Hematopoietic multipotent progenitor cell treated with erythropoietin and hydrocortisone succinate and interleukin-3 and kit ligand, for 15 days (in vitro differentiated cells): Measurements from ENCODE around the gene ATP8A2.

ENCODE experiments used
- DNase-seq: peaks from one replicate; pipeline ENCODE4 v3.0.0-alpha.2; 2015; ENCODE audit warnings: low spot score

The ATP8A2 gene

DNA sequence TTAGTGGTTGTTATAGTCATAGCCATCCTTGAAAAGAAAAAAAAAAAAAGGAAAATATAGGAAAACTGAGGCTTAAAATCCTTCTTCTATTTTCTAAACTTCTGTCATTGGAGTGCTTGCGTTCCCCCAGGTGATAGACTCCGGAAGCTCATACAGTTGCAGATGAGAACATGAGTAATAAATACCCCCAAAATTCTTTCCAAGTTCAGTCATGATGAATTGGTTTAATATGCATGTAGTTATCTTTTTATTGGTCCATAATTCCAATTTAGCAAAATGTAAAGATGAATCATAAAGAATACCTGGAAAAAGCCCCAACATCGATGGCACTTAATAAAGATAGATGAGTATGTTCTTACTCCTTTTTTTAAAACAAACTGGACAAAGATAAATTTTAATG lies 487.8 kb downstream of the ATP8A2 start:
- DNase-seq = no peak

DNA sequence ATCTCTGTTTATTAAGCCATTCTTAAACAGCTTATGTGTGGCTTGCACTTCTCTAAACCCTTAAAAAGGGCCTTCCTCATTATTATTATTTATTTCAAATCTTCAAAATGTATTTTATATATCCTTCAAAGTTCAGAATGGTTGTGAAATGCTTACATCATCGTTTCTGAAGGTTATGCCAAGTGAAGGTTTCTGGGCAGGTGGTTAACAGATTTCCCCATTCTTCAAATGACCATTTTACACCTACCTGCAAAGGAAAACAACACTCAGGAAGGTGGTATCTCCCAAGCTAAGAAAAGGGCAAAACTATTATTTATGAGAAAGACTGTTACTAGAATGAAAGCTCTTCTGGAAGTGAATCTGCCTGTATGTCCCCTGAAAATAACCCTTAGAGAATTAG lies 488.5 kb downstream of the ATP8A2 start:
- no peak for DNase-seq

GRCh38 chr13:25860862-25861261 lies 489.1 kb downstream of the ATP8A2 start:
- DNase-seq = no peak

- no peak for DNase-seq
Observed at GRCh38 chr13:25862156-25862555, 490.4 kb downstream of the ATP8A2 start.

- no peak for DNase-seq
Observed at GRCh38 chr13:25864116-25864515, 492.3 kb downstream of the ATP8A2 start.

DNA sequence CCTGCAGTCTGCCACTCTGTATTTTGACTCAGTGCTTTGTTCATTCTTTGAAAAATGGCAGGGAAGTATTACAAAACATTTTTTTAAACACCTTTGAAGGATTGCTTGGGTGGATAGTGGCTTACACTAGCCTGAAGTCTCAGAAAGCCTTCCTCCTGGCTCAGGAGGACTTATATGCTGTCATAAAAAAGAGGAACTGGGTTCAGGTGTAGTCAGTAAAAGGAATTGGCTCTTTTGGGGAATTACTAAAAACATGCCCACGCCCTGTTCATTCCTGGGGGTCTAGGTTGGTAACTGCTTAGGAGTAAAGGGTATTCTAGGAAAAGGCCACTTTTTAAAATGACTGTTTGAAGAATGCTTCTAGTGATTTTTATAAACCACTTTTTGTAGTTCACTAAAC lies 493.2 kb downstream of the ATP8A2 start:
- DNase-seq = no peak

- DNase-seq = no peak
Observed at GRCh38 chr13:25865391-25865790, 493.6 kb downstream of the ATP8A2 start.

DNA sequence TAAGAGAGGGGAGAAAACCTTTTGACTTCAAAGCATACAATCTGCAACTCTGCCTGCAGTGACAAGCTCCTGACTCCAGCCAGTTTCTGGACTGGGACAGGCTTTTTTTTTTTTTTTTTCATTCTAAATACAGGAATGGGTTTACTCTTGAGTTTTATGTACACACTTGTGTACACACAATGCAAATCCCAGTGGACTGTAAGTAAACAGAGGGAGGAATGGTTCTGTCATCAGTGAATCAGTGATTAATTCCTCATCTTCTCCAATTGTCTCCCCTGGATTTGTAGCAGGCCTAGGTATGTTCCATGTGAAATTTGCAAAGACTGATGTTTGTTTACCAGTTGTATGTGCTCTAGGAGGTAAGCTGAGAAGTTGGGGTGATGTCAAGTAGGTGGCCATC lies 495.3 kb downstream of the ATP8A2 start:
- no peak for DNase-seq

- DNase-seq = no peak
Observed at GRCh38 chr13:25868490-25868889, 496.7 kb downstream of the ATP8A2 start.

DNA sequence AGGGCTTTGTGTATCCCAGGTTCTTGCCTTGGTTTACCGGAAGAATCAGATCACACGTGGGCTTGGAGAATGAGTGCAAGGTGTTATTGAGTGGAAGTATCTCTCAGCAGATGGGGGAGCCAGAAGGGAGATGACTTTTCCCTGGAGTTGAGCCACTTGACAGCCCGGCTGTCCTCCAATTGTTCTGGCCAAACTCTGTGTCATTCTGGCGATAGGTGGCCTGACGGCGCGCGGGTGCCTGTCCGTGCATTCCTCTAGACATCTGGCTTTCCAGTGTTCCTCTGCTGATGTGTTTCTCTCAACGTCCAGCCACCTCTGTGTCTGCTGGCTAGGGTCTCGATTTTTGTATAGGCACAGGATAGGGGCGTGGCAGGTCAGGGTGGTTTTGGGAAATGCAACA lies 498.2 kb downstream of the ATP8A2 start:
- no peak for DNase-seq

GRCh38 chr13:25871389-25872125 lies 499.8 kb downstream of the ATP8A2 start:
- DNase-seq = no peak

DNA sequence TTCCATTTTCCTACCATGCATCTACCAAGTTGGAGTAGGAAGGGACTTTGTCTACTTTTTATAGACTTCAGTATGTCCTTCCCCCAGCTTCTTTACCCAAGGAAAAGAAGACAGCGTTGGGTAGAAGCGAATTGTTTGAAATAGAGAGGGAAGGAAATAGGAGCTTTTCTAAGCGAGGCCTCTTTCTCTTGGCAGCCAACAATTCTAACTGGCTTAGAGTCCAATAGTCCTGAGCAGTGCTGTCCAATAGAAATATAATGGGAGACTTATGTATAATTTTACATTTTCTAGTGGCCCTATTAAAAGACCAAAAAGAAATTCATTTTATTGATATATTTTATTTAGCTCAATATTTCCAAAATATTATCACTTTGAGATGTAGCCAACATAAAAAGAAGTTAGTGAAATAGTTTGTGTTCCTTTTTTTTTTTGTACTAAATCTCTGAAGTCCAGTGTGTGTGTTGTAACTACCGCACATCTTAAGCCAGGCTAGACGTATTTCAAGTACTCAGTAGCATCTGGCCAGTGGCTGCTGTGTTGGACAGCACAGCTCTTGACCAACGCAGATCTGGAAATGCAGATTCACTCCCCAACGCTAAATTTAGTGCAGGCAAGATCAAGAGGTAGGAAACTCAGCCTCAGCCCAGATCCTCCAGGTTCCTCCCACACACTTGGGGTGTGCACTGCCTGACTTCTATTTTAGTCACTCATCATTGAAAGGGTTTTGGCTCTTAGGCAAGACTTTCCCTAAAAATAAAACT lies 500.9 kb downstream of the ATP8A2 start:
- DNase-seq = no peak

GRCh38 chr13:25873242-25873612 lies 501.5 kb downstream of the ATP8A2 start:
- no peak for DNase-seq

- DNase-seq = no peak
Observed at GRCh38 chr13:25874064-25874737, 502.4 kb downstream of the ATP8A2 start.

GRCh38 chr13:25874907-25875306 lies 503.1 kb downstream of the ATP8A2 start:
- no peak for DNase-seq

GRCh38 chr13:25876247-25876646 lies 504.5 kb downstream of the ATP8A2 start:
- no peak for DNase-seq

GRCh38 chr13:25879466-25879865 lies 507.7 kb downstream of the ATP8A2 start:
- no peak for DNase-seq

- DNase-seq = no peak
Observed at GRCh38 chr13:25881136-25881926, 509.6 kb downstream of the ATP8A2 start.

DNA sequence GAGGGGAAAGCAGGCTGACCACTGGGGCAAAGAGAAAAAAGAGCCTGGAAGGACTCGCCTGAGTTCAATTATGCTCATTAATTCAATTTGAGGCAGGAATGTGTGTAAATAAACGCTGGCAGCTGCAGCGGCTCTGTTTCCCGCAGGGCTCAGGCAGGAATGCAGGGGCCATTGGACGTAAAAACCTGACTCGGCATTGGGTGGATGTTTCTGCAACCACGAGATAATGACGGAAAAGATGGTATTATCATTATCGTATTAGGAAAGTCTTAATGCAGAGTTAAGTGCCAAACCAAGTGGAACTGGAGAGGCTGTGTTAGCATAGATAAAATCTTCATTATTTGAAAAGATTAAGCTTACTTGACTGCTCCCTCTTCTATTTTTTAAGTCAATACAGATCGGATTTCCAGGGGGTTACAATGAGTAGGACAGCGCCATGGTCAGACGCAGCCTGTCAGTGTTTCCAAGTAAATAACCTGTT lies 510.2 kb downstream of the ATP8A2 start:
- DNase-seq = no peak

DNA sequence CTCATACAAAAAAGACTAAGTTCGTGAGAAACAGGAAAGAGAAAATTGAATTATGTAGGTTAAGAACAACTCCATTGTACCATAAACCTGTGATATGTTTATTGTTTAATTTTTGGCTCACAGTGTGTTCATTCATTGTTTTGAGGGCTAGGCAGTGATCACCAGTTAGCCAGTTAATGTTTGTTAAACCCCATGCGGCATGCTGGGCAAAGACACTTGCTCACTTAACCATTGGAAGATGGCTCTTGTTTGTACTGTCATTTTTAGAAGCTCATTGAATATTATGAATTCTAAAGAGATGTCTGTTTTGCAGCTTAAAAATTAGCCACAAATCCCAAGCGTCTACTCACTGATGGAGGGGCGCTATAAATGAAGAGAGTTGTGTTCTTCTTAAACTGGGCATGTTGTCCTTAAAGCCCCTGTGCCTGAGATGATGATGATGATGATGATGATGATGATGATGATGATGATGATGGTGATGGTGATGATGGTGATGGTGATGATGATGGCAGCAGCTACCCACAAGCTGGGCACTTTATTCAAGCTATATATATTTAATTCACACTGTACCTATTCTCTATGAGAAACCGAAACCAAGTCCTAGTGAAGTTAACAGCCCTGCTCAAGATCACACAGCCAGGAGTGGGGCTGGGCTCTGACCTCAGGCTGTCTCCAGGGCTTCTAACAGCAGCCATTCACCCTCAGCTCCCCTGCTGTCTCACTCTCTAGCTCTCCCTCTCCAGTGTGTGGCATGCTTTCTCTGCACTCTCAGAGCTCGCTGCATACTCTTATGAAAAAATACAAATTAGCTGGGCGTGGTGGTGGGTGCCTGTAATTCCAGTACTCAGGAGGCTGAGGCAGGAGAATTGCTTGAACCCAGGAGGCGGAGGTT lies 510.9 kb downstream of the ATP8A2 start:
- no peak for DNase-seq

- DNase-seq = no peak
Observed at GRCh38 chr13:25885418-25885817, 513.6 kb downstream of the ATP8A2 start.
